ENCODE data around the gene RNF145.

RNF145 gene

DNA sequence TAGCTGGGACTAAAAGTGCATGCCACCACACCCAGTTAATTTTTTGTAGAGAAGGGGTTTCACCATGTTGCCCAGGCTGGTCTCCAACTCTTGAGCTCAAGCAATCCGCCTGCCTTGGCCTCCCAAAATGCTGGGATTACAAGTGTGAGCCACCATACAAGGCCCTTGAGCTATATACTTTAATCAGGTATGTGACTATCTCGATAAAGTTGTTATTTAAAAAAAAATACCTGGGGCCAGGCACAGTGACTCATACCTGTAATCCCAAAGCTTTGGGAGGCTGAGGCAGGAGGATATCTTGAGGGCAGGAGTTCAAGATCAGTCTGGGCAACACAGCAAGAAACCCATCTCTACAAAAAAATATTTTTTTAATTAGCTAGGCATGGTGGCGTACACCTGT is 19.2 kb downstream of the RNF145 start:
- DNase-seq (ENCODE audit: low read depth in 3 of 3) = no peak

- no peak for DNase-seq (ENCODE audit: low read depth in 3 of 3)
Observed at GRCh38 chr5:159189310-159189709, 20.0 kb downstream of the RNF145 start.

GRCh38 chr5:159187719-159188118 is 21.6 kb downstream of the RNF145 start:
- DNase-seq (ENCODE audit: low read depth in 3 of 3) = no peak

DNA sequence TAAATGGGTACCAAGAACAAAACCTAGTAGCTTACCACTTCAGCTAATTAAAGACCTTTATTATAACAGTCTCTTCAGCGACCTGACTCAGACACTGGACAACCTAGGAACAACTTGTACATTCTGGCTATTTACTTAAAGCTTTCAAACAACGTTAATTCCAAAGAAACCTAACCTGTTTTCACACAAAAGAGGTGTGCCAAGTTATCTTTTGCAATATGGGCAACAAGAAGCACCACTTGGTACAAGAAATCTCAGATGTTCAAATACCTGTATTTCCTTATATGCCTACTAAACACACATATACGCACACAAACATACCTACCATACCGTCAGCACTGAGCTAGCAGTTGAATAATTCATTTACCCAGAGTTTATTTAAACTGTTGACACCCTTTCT is 23.0 kb downstream of the RNF145 start:
- no peak for DNase-seq (ENCODE audit: low read depth in 3 of 3)

DNA sequence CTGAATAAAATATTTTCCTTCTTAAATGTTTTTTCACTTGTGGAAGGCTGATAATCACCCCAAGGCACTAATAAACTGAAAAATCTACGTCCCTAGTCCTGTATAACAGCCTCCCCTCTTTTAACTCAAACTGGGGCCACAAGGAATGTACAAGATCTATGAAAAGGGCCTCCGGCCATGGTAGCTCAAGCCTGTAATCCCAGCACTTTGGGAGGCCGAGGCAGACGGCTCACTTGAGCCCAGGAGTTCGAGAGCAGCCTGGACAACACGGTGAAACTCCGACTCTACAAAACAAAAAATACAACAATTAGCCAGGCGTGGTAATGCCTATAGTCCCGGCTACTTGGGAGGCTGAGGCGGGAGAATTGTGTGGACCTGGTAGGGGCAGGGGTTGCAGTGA is 23.6 kb downstream of the RNF145 start:
- no peak for DNase-seq (ENCODE audit: low read depth in 3 of 3)

DNA sequence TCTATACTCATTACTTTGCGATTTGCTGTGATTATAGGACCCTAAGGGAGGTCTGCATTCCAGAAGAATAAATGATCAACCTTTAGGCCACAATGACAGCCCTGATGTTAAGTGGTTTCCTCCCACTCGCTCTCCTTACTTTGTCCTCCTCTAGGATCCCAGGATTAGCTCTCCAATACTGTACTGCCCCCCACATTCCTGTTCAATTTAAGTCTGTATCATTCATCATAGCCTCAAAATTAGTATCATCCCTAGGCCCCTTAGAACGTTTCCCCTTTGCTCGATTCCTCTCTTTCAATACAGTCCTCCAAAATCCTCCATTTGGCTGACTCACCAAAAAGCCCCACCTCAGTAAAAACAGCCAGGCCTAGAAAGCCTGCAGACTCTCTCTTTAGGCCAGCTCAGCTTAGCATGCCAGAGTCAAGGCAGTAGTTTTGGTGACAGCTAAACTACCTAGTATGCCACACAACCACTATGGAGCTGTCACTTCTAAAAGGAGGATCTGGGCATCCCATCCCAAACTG is 24.4 kb downstream of the RNF145 start:
- DNase-seq (ENCODE audit: low read depth in 3 of 3) = peak in 2 of 3 experiments; percentile 31 to 37

DNA sequence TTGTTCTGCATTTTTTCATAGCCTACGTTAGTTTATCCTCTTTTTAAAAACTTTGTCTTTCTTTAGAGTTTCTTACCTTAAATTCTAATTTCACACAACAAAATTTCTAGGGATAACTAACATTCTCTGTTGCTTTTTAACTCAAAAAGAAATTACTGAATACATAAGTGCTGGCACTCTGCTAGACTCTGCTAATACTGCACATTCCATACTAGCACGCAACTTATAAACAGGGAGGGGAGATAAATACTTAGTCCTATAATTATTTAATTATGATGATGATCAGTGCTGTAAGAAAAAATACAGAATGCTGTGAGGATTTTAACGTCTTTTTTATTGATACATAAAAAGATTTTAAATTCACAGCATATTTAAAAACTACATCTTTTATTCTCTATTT is 25.1 kb downstream of the RNF145 start:
- DNase-seq (ENCODE audit: low read depth in 3 of 3) = no peak

- DNase-seq (ENCODE audit: low read depth in 3 of 3) = no peak
Observed at GRCh38 chr5:159183247-159183646, 26.1 kb downstream of the RNF145 start.

DNA sequence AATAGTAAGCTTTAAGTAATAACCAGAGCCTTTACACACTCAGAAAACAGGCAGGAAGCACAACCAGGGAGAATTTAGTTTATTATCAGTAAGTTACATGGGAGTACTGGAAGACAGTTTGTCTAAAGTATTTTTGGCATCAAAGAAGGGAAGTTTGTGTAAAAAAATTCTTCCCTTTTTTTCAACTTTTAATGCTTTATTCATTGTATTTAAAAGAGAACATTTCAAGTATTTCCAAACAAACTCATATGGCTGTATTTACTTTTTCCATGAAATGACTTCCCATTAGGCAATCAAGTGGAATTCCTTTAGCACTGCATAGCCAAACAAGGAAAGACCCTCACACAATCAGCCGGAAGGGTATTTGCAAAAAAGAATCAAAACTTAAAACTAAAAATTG is 26.7 kb downstream of the RNF145 start:
- no peak for DNase-seq (ENCODE audit: low read depth in 3 of 3)

DNA sequence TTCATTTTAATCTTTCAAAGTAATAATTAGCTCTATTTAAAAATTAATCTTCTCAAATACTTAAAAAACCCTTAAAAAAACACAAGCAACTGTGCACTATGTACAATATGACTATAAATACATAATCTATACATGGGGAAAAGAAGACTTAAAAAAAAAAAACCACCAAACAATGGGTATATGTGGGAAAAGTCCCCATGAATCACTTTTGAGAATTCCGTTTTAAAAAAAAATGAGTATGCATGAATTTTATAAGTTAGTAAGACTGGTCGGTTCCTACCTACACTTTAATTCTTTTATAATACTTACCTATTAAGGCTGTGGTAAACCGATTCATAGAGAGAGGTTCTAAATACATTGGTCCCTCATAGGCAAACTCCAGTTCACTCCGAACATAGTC is 27.7 kb downstream of the RNF145 start:
- no peak for DNase-seq (ENCODE audit: low read depth in 3 of 3)

- DNase-seq (ENCODE audit: low read depth in 3 of 3) = no peak
Observed at GRCh38 chr5:159181152-159181551, 28.2 kb downstream of the RNF145 start.

GRCh38 chr5:159179529-159180305 is 29.6 kb downstream of the RNF145 start:
- DNase-seq (ENCODE audit: low read depth in 3 of 3) = no peak

DNA sequence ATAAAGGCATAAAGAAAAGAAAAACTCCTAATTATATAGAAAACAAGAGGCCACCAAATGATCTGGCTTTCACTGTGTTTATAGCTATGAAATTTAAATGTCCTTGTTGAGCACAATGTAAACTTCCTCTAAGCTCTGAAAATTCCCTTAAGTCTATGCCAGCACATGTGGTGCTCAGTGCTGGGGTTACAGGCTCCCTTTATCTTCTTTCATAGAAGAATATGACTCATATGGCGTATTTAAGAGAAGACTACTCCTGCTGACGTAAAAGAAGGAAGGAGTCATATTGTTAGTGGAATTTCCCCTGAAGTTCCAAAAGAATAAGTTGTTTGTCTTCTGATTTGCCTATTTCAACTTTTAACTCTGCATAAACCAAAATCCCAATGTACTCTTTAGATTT is 30.4 kb downstream of the RNF145 start:
- peak in 1 of 3 experiments; percentile 25 for DNase-seq (ENCODE audit: low read depth in 3 of 3)

DNA sequence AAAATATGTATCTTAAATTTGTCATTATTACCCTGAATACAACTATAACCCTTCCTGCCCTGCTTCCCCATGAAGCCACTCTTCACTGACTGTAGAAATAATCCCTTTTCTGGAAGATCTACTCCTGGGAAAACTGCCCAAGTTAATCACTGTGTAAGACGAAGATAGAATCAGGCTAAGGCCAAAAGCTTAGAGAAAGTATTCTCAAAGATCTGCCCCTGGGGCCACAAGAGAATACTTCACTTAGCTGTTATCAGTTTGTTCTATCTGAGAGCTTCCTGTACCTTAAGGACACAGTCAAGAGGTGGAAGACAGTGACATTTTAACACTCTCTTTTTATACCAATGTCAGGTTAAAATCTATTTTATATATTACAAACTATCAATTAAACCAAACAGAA is 33.8 kb downstream of the RNF145 start:
- DNase-seq (ENCODE audit: low read depth in 3 of 3) = no peak

GRCh38 chr5:159174511-159175168 is 34.7 kb downstream of the RNF145 start:
- no peak for DNase-seq (ENCODE audit: low read depth in 3 of 3)

- no peak for DNase-seq (ENCODE audit: low read depth in 3 of 3)
Observed at GRCh38 chr5:159171274-159171673, 38.1 kb downstream of the RNF145 start.

GRCh38 chr5:159170021-159170420 is 39.3 kb downstream of the RNF145 start:
- DNase-seq (ENCODE audit: low read depth in 3 of 3) = no peak

- no peak for DNase-seq (ENCODE audit: low read depth in 3 of 3)
Observed at GRCh38 chr5:159166416-159166815, 42.9 kb downstream of the RNF145 start.

- no peak for DNase-seq (ENCODE audit: low read depth in 3 of 3)
Observed at GRCh38 chr5:159163701-159164046, 45.7 kb downstream of the RNF145 start.

DNA sequence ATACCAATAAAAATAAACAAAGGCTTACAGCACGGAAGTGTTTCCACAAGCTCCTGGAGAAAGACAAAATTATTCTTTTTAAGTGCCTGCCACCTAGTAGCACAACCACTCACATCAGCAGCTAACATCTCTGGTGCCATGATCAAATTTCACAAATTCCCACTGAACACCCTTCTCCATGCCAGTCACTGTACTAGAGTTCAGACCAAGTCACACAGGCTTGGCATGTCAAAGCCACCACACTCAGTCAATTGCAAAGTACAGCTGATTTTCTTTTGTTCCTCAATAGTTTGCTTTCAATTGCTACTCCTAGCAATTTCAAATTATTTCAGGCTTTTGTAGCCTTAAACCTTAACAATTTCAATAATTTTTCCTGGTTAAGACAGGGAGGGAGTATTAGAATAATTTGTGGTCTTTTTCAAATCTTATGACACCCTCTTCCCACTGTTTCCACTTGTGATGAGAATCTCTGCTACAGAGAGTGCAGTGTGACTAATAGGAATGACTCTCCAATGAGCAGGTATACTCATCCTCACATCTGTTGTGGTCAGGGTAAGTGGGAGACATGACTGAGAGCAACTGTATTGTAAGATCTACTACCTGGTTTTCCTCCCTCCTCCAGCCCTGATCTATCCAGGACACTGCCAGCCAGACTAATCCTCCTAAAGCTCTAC is 46.2 kb downstream of the RNF145 start:
- DNase-seq (ENCODE audit: low read depth in 3 of 3) = peak in 1 of 3 experiments; percentile 20

GRCh38 chr5:159161361-159162214 is 47.8 kb downstream of the RNF145 start:
- no peak for DNase-seq (ENCODE audit: low read depth in 3 of 3)
